BLaER1 treated with 17β-estradiol and CSF1 and Interleukin-3, amounts not matched to agents 10 nM and 100 nM (cell line): Measurements from ENCODE around the gene TXNRD2.
A peak's percentile ranks its signal among the peaks of the same experiment; 100 is the strongest.
"Not testable (repeated sequence)": the region's sequence is repeated elsewhere in the genome, so short reads cannot be mapped to it uniquely, and the experiment has no call there.

Source experiments
- H3K27ac ChIP-seq, 11 experiments: shearing (Covaris generic); formaldehyde crosslinking; 2 replicates each; pipeline ENCODE4 v1.8.1; 2022
- H3K27me3 ChIP-seq, 11 experiments: shearing (Covaris generic); formaldehyde crosslinking; 2 replicates each; pipeline ENCODE4 v1.8.1; 2022
- H3K36me3 ChIP-seq, 11 experiments: shearing (Covaris generic); formaldehyde crosslinking; 2 replicates each; pipeline ENCODE4 v1.8.1; 2022
- H3K4me1 ChIP-seq, 10 experiments: shearing (Covaris generic); formaldehyde crosslinking; 2 replicates each; pipeline ENCODE4 v1.8.1; 2022
- H3K4me2 ChIP-seq, 11 experiments: shearing (Covaris generic); formaldehyde crosslinking; 2 replicates each; pipeline ENCODE4 v1.8.1; 2022
- H3K4me3 ChIP-seq, 10 experiments: shearing (Covaris generic); formaldehyde crosslinking; 2 replicates each; pipeline ENCODE4 v1.8.1; 2022
- H3K9ac ChIP-seq, 11 experiments: shearing (Covaris generic); formaldehyde crosslinking; 2 replicates each; pipeline ENCODE4 v1.8.1; 2022
- H3K9me3 ChIP-seq, 11 experiments: shearing (Covaris generic); formaldehyde crosslinking; replicated peaks in 1 of 11; 2 replicates each; pipeline ENCODE4 v1.8.1; 2022
- H4K20me1 ChIP-seq, 11 experiments: shearing (Covaris generic); formaldehyde crosslinking; 2 replicates each; pipeline ENCODE4 v1.8.1; 2022
- Cebpa-rat ChIP-seq, 11 experiments: shearing (Covaris generic); IDR thresholded peaks; 2 replicates each; pipeline ENCODE4 v1.8.1; 2022

Gene TXNRD2

GRCh38 chr22:19834599-19834998 is 107.0 kb downstream of the TXNRD2 start:
- H3K9me3 ChIP-seq = no peaks in the 10 kb centered on the region
- peaks cover 7 to 13% (median 11%) of the 10 kb centered on the region in 10 experiments; a peak in 17 of 20 replicates for H3K4me1 ChIP-seq
- no peak overlapping the region for H3K4me3 ChIP-seq
- H3K27ac ChIP-seq = no peak overlapping the region
- TF ChIP-seq Cebpa-rat (IDR thresholded peaks at IDR 0.05) = no peak
- no peak overlapping the region for H3K9ac ChIP-seq
- H4K20me1 ChIP-seq = peaks cover 0 to 35% (median 0%) of the 10 kb centered on the region in 11 experiments; a peak in 4 of 22 replicates
- 0 out of 22 replicates have a peak, but pooled peaks cover 0 to 4% (median 0%) of the 10 kb centered on the region in 11 experiments for H3K36me3 ChIP-seq
- H3K27me3 ChIP-seq = no peaks in the 10 kb centered on the region
- no peak overlapping the region for H3K4me2 ChIP-seq

GRCh38 chr22:19833327-19833726 is 108.3 kb downstream of the TXNRD2 start:
- H3K27ac ChIP-seq, H3K9me3 ChIP-seq, H3K4me3 ChIP-seq, H3K36me3 ChIP-seq, H3K27me3 ChIP-seq, H3K9ac ChIP-seq: not testable (repeated sequence)
- H3K4me1 ChIP-seq = peaks cover 7 to 13% (median 11%) of the 10 kb centered on the region in 10 experiments; a peak in 17 of 20 replicates
- H3K4me2 ChIP-seq = peak overlapping the region in 1 of 11 experiments; percentile 32; a peak in 2 of 22 replicates
- H4K20me1 ChIP-seq = peaks cover 0 to 27% (median 0%) of the 10 kb centered on the region in 11 experiments; a peak in 4 of 22 replicates

- no peak for TF ChIP-seq Cebpa-rat (IDR thresholded peaks at IDR 0.05)
- Histone ChIP-seq H3K9me3 (no peaks in the 10 kb centered on the region), H4K20me1 (peaks cover 0 to 21% (median 0%) of the 10 kb centered on the region in 11 experiments; a peak in 4 of 22 replicates), H3K27me3 (no peaks in the 10 kb centered on the region), H3K4me2 (peak overlapping the region in 10 of 11 experiments; percentile 0 to 46 (median 16); a peak in 13 of 22 replicates), H3K36me3 (0 out of 22 replicates have a peak, but pooled peaks cover 0 to 4% (median 0%) of the 10 kb centered on the region in 11 experiments), H3K27ac (no peak overlapping the region; a peak in 1 of 22 replicates), H3K4me3 (no peak overlapping the region), H3K4me1 (peaks cover 7 to 13% (median 11%) of the 10 kb centered on the region in 10 experiments; a peak in 17 of 20 replicates), H3K9ac (peak overlapping the region in 2 of 11 experiments; percentile 7 to 26; a peak in 1 of 22 replicates)
Measured at GRCh38 chr22:19832476-19833108, 109.0 kb downstream of the TXNRD2 start.

GRCh38 chr22:19831979-19832378 is 109.6 kb downstream of the TXNRD2 start:
- H3K27me3 ChIP-seq, H3K27ac ChIP-seq, H3K4me3 ChIP-seq, H3K9me3 ChIP-seq, H3K36me3 ChIP-seq: not testable (repeated sequence)
- Histone ChIP-seq H3K9ac (peak overlapping the region in 1 of 11 experiments; percentile 7; a peak in 1 of 22 replicates), H4K20me1 (peaks cover 0 to 17% (median 0%) of the 10 kb centered on the region in 11 experiments; a peak in 4 of 22 replicates), H3K4me1 (peaks cover 7 to 13% (median 11%) of the 10 kb centered on the region in 10 experiments; a peak in 17 of 20 replicates), H3K4me2 (peak overlapping the region in 4 of 11 experiments; percentile 21 to 46 (median 34); a peak in 6 of 22 replicates)

- peaks cover 0 to 12% (median 9%) of the 10 kb centered on the region in 11 experiments; a peak in 16 of 22 replicates for H3K9me3 ChIP-seq
- H3K4me2 ChIP-seq = no peak overlapping the region
- peaks cover 0 to 9% (median 0%) of the 10 kb centered on the region in 11 experiments; a peak in 5 of 22 replicates for H3K36me3 ChIP-seq
- H3K27ac ChIP-seq = no peak overlapping the region
- H3K27me3 ChIP-seq = no peaks in the 10 kb centered on the region
- H3K4me1 ChIP-seq = peaks cover 7 to 18% (median 13%) of the 10 kb centered on the region in 10 experiments; a peak in 19 of 20 replicates
- H3K9ac ChIP-seq = no peak overlapping the region
- no peak overlapping the region for H3K4me3 ChIP-seq
- H4K20me1 ChIP-seq = peaks cover 0 to 17% (median 0%) of the 10 kb centered on the region in 11 experiments; a peak in 4 of 22 replicates
- no peak for TF ChIP-seq Cebpa-rat (IDR thresholded peaks at IDR 0.05)
Measured at GRCh38 chr22:19831016-19831415, 110.6 kb downstream of the TXNRD2 start.

GRCh38 chr22:19828035-19828401 is 113.6 kb downstream of the TXNRD2 start:
- no peaks in the 10 kb centered on the region for H3K27me3 ChIP-seq
- H3K9ac ChIP-seq = no peak overlapping the region
- H3K4me3 ChIP-seq = no peak overlapping the region
- no peak for TF ChIP-seq Cebpa-rat (IDR thresholded peaks at IDR 0.05)
- peaks cover 28 to 47% (median 41%) of the 10 kb centered on the region in 10 experiments for H3K4me1 ChIP-seq
- H3K9me3 ChIP-seq = peaks cover 0 to 15% (median 13%) of the 10 kb centered on the region in 11 experiments; a peak in 16 of 22 replicates
- peaks cover 0 to 38% (median 12%) of the 10 kb centered on the region in 11 experiments; a peak in 11 of 22 replicates for H4K20me1 ChIP-seq
- no peak overlapping the region for H3K4me2 ChIP-seq
- H3K27ac ChIP-seq = no peak overlapping the region
- H3K36me3 ChIP-seq = peaks cover 0 to 13% (median 0%) of the 10 kb centered on the region in 11 experiments; a peak in 5 of 22 replicates

- Histone ChIP-seq H3K36me3 (peaks cover 0 to 13% (median 0%) of the 10 kb centered on the region in 11 experiments; a peak in 5 of 22 replicates), H3K4me1 (peaks cover 28 to 47% (median 41%) of the 10 kb centered on the region in 10 experiments), H3K9me3 (peaks cover 0 to 15% (median 13%) of the 10 kb centered on the region in 11 experiments; a peak in 16 of 22 replicates), H3K27me3 (no peaks in the 10 kb centered on the region), H3K9ac (no peak overlapping the region), H4K20me1 (peaks cover 0 to 40% (median 18%) of the 10 kb centered on the region in 11 experiments; a peak in 12 of 22 replicates), H3K4me3 (no peak overlapping the region), H3K27ac (no peak overlapping the region), H3K4me2 (no peak overlapping the region)
- no peak for TF ChIP-seq Cebpa-rat (IDR thresholded peaks at IDR 0.05)
Measured at GRCh38 chr22:19827341-19828034, 114.1 kb downstream of the TXNRD2 start.

- H3K9ac ChIP-seq = no peak overlapping the region
- H3K9me3 ChIP-seq = peaks cover 0 to 15% (median 13%) of the 10 kb centered on the region in 11 experiments; a peak in 16 of 22 replicates
- peaks cover 0 to 43% (median 19%) of the 10 kb centered on the region in 11 experiments; a peak in 13 of 22 replicates for H4K20me1 ChIP-seq
- H3K27ac ChIP-seq = peak overlapping the region in 3 of 11 experiments; percentile 85 to 88 (median 87); a peak in 4 of 22 replicates
- no peak overlapping the region for H3K4me3 ChIP-seq
- peaks cover 0 to 13% (median 0%) of the 10 kb centered on the region in 11 experiments; a peak in 5 of 22 replicates for H3K36me3 ChIP-seq
- H3K27me3 ChIP-seq = no peaks in the 10 kb centered on the region
- TF ChIP-seq Cebpa-rat (IDR thresholded peaks at IDR 0.05) = no peak
- H3K4me1 ChIP-seq = peaks cover 33 to 51% (median 47%) of the 10 kb centered on the region in 10 experiments
- H3K4me2 ChIP-seq = 0 out of 22 replicates have a peak overlapping the region, but pooled peaks of 1 of the 11 experiments have one; percentile 87
Measured at GRCh38 chr22:19826619-19826950, 115.0 kb downstream of the TXNRD2 start.
